Chondrocyte (in vitro differentiated cells): ENCODE data around the gene ZCCHC7. TPM values are rescaled to one million over a fixed set of nuclear protein-coding genes. Genes with fewer than 3 reads are reported as not detected.

ENCODE experiments used
- DNase-seq: peaks from one replicate; pipeline ENCODE4 v3.0.0; 2021; ENCODE audit warnings: mixed read lengths, low spot score
- H3K27ac Mint-ChIP-seq: one replicate; pipeline ENCODE4 v1.8.0; 2021; ENCODE audit warnings: mild to moderate bottlenecking, moderate library complexity, mixed read lengths; ENCODE audit not compliant: unreplicated experiment
- H3K27me3 Mint-ChIP-seq: 2 replicates; pipeline ENCODE4 v1.8.0; 2021; ENCODE audit warnings: low read depth, mixed read lengths
- H3K36me3 Mint-ChIP-seq: 2 replicates; pipeline ENCODE4 v1.8.0; 2021; ENCODE audit warnings: low read depth, mixed read lengths
- H3K4me1 Mint-ChIP-seq: 2 replicates; pipeline ENCODE4 v1.8.0; 2021; ENCODE audit warnings: low read depth, mild to moderate bottlenecking, mixed read lengths
- H3K4me3 Mint-ChIP-seq: one replicate; pipeline ENCODE4 v1.8.0; 2021; ENCODE audit warnings: mild to moderate bottlenecking, moderate library complexity, mixed read lengths; ENCODE audit not compliant: unreplicated experiment
- H3K9me3 Mint-ChIP-seq: 2 replicates; pipeline ENCODE4 v1.8.0; 2021; ENCODE audit warnings: low read depth, mixed read lengths
- CTCF ChIP-seq: fragments of 200-600 bp; sonication (generic); IDR thresholded peaks from 2 replicates; pipeline ENCODE4 v1.5.0; 2021; ENCODE audit warnings: antibody characterized with exemption, mild to moderate bottlenecking, moderate library complexity
- total RNA-seq: library from RNA; stranded (reverse); gene quantifications from 3 replicates; pipeline ENCODE4 v1.2.1, GENCODE V29; 2021

The ZCCHC7 gene
- total RNA-seq, 1 donor from 2014 or later: 22.5 TPM

GRCh38 chr9:37328556-37329227 lies 208.3 kb downstream of the ZCCHC7 start:
- no peak for DNase-seq

GRCh38 chr9:37329576-37329975 lies 209.2 kb downstream of the ZCCHC7 start:
- Mint-ChIP-seq H3K27ac (no peak overlapping the region), H3K36me3 (no peaks in the 10 kb centered on the region), H3K27me3 (no peaks in the 10 kb centered on the region), H3K4me3 (no peak overlapping the region), H3K4me1 (peaks cover 5% of the 10 kb centered on the region), H3K9me3 (no peaks in the 10 kb centered on the region)
- no peak for DNase-seq
- peak; percentile 80 for TF ChIP-seq CTCF

More at GRCh38 chr9:37328556-37329227, 208.3 kb downstream of the ZCCHC7 start:
- no peak for TF ChIP-seq CTCF
- H3K4me3 Mint-ChIP-seq: no peak overlapping the region
- no peak overlapping the region for H3K27ac Mint-ChIP-seq
- no peaks in the 10 kb centered on the region for H3K9me3 Mint-ChIP-seq
- no peaks in the 10 kb centered on the region for H3K27me3 Mint-ChIP-seq
- peaks cover 14% of the 10 kb centered on the region for H3K4me1 Mint-ChIP-seq
- no peaks in the 10 kb centered on the region for H3K36me3 Mint-ChIP-seq

GRCh38 chr9:37331871-37332270 lies 211.5 kb downstream of the ZCCHC7 start:
- no peak for TF ChIP-seq CTCF
- H3K4me1 Mint-ChIP-seq: no peaks in the 10 kb centered on the region

GRCh38 chr9:37332578-37332977 lies 212.2 kb downstream of the ZCCHC7 start:
- H3K36me3 Mint-ChIP-seq: no peaks in the 10 kb centered on the region
- no peaks in the 10 kb centered on the region for H3K4me1 Mint-ChIP-seq
- H3K9me3 Mint-ChIP-seq: no peaks in the 10 kb centered on the region
- no peak overlapping the region for H3K4me3 Mint-ChIP-seq
- H3K27me3 Mint-ChIP-seq: no peaks in the 10 kb centered on the region
- TF ChIP-seq CTCF: no peak
- no peak for DNase-seq
- H3K27ac Mint-ChIP-seq: no peak overlapping the region

More at GRCh38 chr9:37331871-37332270, 211.5 kb downstream of the ZCCHC7 start:
- no peak overlapping the region for H3K27ac Mint-ChIP-seq
- H3K4me3 Mint-ChIP-seq: no peak overlapping the region
- H3K36me3 Mint-ChIP-seq: no peaks in the 10 kb centered on the region
- no peak for DNase-seq
- H3K9me3 Mint-ChIP-seq: no peaks in the 10 kb centered on the region
- no peaks in the 10 kb centered on the region for H3K27me3 Mint-ChIP-seq

DNA sequence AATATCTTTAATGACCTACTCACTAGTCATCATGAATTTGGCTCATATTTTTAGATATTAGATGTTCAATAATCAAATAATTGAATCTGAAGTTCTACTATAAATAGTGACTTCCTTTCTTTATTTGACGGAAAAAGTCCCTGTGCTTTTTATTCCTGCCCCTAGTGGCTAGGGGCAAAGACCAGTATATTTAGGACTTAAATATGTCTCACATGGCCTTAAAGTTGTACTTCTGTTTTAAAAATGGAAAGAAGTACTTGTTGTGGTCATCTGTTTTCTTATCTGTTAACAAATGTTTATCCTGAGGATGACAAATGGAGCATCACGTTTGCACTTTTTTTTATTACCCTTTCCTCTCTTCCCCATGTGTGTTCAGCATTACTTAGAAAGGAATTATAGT lies 212.9 kb downstream of the ZCCHC7 start:
- Mint-ChIP-seq H3K27me3 (no peaks in the 10 kb centered on the region), H3K36me3 (no peaks in the 10 kb centered on the region), H3K4me3 (no peak overlapping the region), H3K9me3 (no peaks in the 10 kb centered on the region), H3K27ac (no peak overlapping the region), H3K4me1 (no peaks in the 10 kb centered on the region)
- TF ChIP-seq CTCF: peak; percentile 24
- no peak for DNase-seq
